ENCODE data around the gene TRIM15. TPM values are rescaled to one million over a fixed set of nuclear protein-coding genes. Genes with fewer than 3 reads are reported as not detected.

TRIM15 gene
- total RNA-seq, 1 experiment from 2014 or later: not detected

DNA sequence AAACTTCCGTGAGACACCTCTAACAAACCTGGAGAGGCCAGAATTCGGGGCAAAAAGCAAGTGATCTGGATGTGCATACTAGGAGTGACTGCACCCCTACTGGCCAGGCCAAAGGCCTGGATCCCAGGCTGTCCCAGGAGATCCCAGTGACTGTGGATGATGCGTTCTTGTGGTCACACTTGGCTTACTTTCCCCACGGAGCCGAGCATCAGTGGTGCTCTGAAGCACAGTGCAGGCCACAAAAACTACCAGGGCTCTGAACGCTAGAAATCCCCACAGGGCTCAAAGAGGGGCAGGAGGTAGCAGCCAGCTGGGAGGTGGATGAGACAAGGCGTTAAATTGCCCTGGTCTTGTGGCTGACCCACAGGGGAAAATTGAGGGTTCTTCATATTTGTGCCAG lies 42.8 kb downstream of the TRIM15 start:
- H3K27ac ChIP-seq (ENCODE audit: low read length): no peak overlapping the region
- intact Hi-C loops (cut with micrococcal nuclease): no loop called here
- H3K9ac ChIP-seq (ENCODE audit: low read length): no peak overlapping the region
- peaks cover 7% of the 10 kb centered on the region; the same call in 1 of the 2 replicates for H3K36me3 ChIP-seq (ENCODE audit: low read depth, low read length)
- H2AFZ ChIP-seq (ENCODE audit: low read length): no peak overlapping the region
- TF ChIP-seq EZH2phosphoT487 (IDR thresholded peaks at IDR 0.05; ENCODE audit: borderline replicate concordance, low read length) (no peak), EZH2 (IDR thresholded peaks at IDR 0.05; ENCODE audit: low read length, unreplicated experiment) (no peak)
- TF ChIP-seq, protein P1, sequence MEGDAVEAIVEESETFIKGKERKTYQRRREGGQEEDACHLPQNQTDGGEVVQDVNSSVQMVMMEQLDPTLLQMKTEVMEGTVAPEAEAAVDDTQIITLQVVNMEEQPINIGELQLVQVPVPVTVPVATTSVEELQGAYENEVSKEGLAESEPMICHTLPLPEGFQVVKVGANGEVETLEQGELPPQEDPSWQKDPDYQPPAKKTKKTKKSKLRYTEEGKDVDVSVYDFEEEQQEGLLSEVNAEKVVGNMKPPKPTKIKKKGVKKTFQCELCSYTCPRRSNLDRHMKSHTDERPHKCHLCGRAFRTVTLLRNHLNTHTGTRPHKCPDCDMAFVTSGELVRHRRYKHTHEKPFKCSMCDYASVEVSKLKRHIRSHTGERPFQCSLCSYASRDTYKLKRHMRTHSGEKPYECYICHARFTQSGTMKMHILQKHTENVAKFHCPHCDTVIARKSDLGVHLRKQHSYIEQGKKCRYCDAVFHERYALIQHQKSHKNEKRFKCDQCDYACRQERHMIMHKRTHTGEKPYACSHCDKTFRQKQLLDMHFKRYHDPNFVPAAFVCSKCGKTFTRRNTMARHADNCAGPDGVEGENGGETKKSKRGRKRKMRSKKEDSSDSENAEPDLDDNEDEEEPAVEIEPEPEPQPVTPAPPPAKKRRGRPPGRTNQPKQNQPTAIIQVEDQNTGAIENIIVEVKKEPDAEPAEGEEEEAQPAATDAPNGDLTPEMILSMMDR (conservative IDR thresholded peaks at IDR 0.05; ENCODE audit: low read depth, low read length): no peak
- no peak overlapping the region for H3K4me2 ChIP-seq (ENCODE audit: low read length)
- DNase-seq (no peak), ATAC-seq (no peak)
- peaks cover 31% of the 10 kb centered on the region for H3K4me1 ChIP-seq (ENCODE audit: insufficient read depth, low read length)
- H3K9me2 ChIP-seq (replicated peaks; ENCODE audit: low read length): no peaks in the 10 kb centered on the region
- peaks cover 82% of the 10 kb centered on the region for H3K79me2 ChIP-seq (ENCODE audit: low read length)
- no peak overlapping the region for H3K4me3 ChIP-seq (ENCODE audit: low read length)
- peaks cover 37% of the 10 kb centered on the region for H4K20me1 ChIP-seq (ENCODE audit: low read length)
- H3K9me3 ChIP-seq (ENCODE audit: low read length): no peaks in the 10 kb centered on the region
- BruUV-seq (replicated peaks): no TSS peak
- ChIA-PET CTCF (no interaction called here), POLR2A (ENCODE audit: unreplicated experiment) (no interaction called here)
- H3K27me3 ChIP-seq (ENCODE audit: low read length): no peaks in the 10 kb centered on the region
- no peaks in the 10 kb centered on the region for H3F3A ChIP-seq (ENCODE audit: low read length, unreplicated experiment)

DNA sequence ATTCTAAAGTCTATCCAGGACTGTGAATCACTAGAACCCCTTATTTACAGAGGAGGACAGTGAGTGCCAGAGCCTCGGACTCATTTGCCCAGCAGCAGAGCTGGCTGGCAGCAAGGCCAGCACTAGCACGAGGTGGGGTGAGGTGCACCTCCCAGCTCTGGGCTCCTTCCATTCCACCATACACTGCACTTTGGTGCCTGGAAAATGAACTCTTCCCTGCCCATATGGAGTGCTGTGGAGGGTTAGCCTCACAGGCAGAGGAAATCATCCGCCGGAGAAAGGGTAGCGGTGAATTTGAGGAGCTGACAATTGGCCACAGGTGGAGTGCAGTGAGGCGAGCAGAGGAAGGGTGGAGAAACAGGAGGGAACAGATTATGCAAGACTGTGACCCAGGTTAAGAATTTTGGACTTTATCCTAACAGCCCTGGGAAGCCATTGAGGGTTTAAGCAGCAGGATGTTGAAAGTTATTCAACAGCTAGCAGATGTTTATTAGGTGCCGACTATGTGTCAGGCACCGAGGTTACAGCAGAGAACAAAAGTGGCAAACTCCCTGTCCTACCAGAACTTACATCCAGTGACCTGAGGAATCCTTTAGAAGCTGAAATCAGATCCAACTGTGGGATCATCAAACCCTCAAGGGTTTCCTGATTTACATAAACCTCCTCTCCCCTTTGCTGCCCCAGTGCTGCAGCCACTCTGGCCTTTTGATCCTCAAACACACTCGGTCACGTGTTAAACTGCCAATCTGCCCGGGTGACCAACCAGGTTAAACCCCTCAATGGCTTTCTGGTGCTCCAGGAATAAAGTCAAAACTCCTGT lies 43.7 kb downstream of the TRIM15 start:
- no peaks in the 10 kb centered on the region for H3K27me3 ChIP-seq (ENCODE audit: low read length)
- peaks cover 83% of the 10 kb centered on the region for H3K79me2 ChIP-seq (ENCODE audit: low read length)
- ATAC-seq: no peak; the same call in 1 of the 2 replicates
- H3K9ac ChIP-seq (ENCODE audit: low read length): no peak overlapping the region
- H3K9me2 ChIP-seq (replicated peaks; ENCODE audit: low read length): no peaks in the 10 kb centered on the region
- H3K27ac ChIP-seq (ENCODE audit: low read length): no peak overlapping the region
- no TSS peak for BruUV-seq (replicated peaks)
- intact Hi-C loops (cut with micrococcal nuclease): no loop called here
- TF ChIP-seq EZH2phosphoT487 (IDR thresholded peaks at IDR 0.05; ENCODE audit: borderline replicate concordance, low read length) (no peak), EZH2 (IDR thresholded peaks at IDR 0.05; ENCODE audit: low read length, unreplicated experiment) (no peak)
- TF ChIP-seq, protein P1 (conservative IDR thresholded peaks at IDR 0.05; ENCODE audit: low read depth, low read length): no peak
- no peaks in the 10 kb centered on the region for H3K9me3 ChIP-seq (ENCODE audit: low read length)
- H3K4me3 ChIP-seq (ENCODE audit: low read length): no peak overlapping the region
- peaks cover 39% of the 10 kb centered on the region for H4K20me1 ChIP-seq (ENCODE audit: low read length)
- CTCF ChIA-PET: no interaction called here
- H3F3A ChIP-seq (ENCODE audit: low read length, unreplicated experiment): no peaks in the 10 kb centered on the region
- peaks cover 7% of the 10 kb centered on the region; the same call in 1 of the 2 replicates for H3K36me3 ChIP-seq (ENCODE audit: low read depth, low read length)
- POLR2A ChIA-PET (ENCODE audit: unreplicated experiment): no interaction called here
- no peak for DNase-seq
- H3K4me2 ChIP-seq (ENCODE audit: low read length): no peak overlapping the region
- H2AFZ ChIP-seq (ENCODE audit: low read length): no peak overlapping the region
- peaks cover 36% of the 10 kb centered on the region for H3K4me1 ChIP-seq (ENCODE audit: insufficient read depth, low read length)

All from PC-3 (cell line).